HG03066 (cell line): ENCODE data around the gene FASN.
A peak's percentile ranks its signal among the peaks of the same experiment; 100 is the strongest.
"Not testable (repeated sequence)": the region's sequence is repeated elsewhere in the genome, so short reads cannot be mapped to it uniquely, and the experiment has no call there.

ENCODE experiments used
- ATAC-seq: cut with Tn5 transposase; IDR thresholded peaks from one replicate; pipeline ENCODE4 v1.9.1; 2021; ENCODE audit warnings: low read depth; ENCODE audit not compliant: unreplicated experiment

FASN gene

GRCh38 chr17:82047914-82048570 is 50.0 kb downstream of the FASN start:
- ATAC-seq, result no peak

- ATAC-seq, result no peak
These were observed 50.7 kb downstream of the FASN start for GRCh38 chr17:82047379-82047778.

- ATAC-seq, result no peak
These were observed 51.1 kb downstream of the FASN start for GRCh38 chr17:82046903-82047302.

- ATAC-seq, result no peak
These were observed 52.0 kb downstream of the FASN start for GRCh38 chr17:82045936-82046484.

- no peak for ATAC-seq
These were observed 54.5 kb downstream of the FASN start for GRCh38 chr17:82043507-82043906.

GRCh38 chr17:82042649-82043048 is 55.4 kb downstream of the FASN start:
- ATAC-seq, result no peak

- no peak for ATAC-seq
These were observed 56.8 kb downstream of the FASN start for GRCh38 chr17:82041144-82041814.

GRCh38 chr17:82039695-82040299 is 58.2 kb downstream of the FASN start:
- no peak for ATAC-seq

GRCh38 chr17:82038796-82039409 is 59.1 kb downstream of the FASN start:
- ATAC-seq, result not testable (repeated sequence)

- ATAC-seq, result no peak
These were observed 60.2 kb downstream of the FASN start for GRCh38 chr17:82037889-82038195.

GRCh38 chr17:82037092-82037888 is 60.7 kb downstream of the FASN start, which contains the start of gene DCXR:
Gene DCXR, minus strand, starts transcription at chr17:82037697. Its CDS starts 15 bp downstream, at chr17:82037682.
- ATAC-seq, result peak; percentile 85

GRCh38 chr17:82036634-82037091 is 61.4 kb downstream of the FASN start:
- ATAC-seq, result no peak

- ATAC-seq, result no peak
These were observed 61.9 kb downstream of the FASN start for GRCh38 chr17:82035956-82036633.

GRCh38 chr17:82035488-82035887 is 62.5 kb downstream of the FASN start:
- ATAC-seq, result no peak

- no peak for ATAC-seq
These were observed 63.5 kb downstream of the FASN start for GRCh38 chr17:82034371-82035011.

GRCh38 chr17:82033359-82034085 is 64.5 kb downstream of the FASN start:
- no peak for ATAC-seq

GRCh38 chr17:82031885-82032627 is 66.0 kb downstream of the FASN start:
- no peak for ATAC-seq

- ATAC-seq, result no peak
These were observed 66.6 kb downstream of the FASN start, which contains the start of gene RAC3 for GRCh38 chr17:82031303-82031884. Gene RAC3, plus strand, starts transcription at chr17:82031678. Its CDS starts 84 bp downstream, at chr17:82031762.
